K562 (cell line): ENCODE measurements around the gene ATG10. TPM values are rescaled to one million over a fixed set of nuclear protein-coding genes. Genes with fewer than 3 reads are reported as not detected.
A peak's percentile ranks its signal among the peaks of the same experiment; 100 is the strongest.

Experiments
- ATAC-seq: fragments of 200-7000 bp; cut with Tn5 transposase; 3 replicates; pipeline ENCODE4 v1.9.1; 2020; ENCODE audit warnings: moderate library complexity
- BruUV-seq: library from RNA; stranded (reverse); fragments of 400-500 nt; replicated peaks from 2 replicates; lab custom pipeline; 2021; lab: Mats Ljungman, UMichigan
- CTCF ChIA-PET: fragments of 300-600 bp; formaldehyde crosslinking; extraction: SDS; loops from one replicate; lab custom pipeline; 2021; ENCODE audit warnings: low intra/inter-chr PET ratio; lab: Yijun Ruan, JAX
- POLR2A ChIA-PET: fragments of 300-600, 350-650 bp; sonication (Branson Sonifier 250); formaldehyde crosslinking; extraction: SDS; loops from one replicate; lab custom pipeline; 2021; ENCODE audit warnings: antibody characterized with exemption, inconsistent platforms; lab: Yijun Ruan, JAX
- DNase-seq, 4 experiments: peaks; one replicate each; pipeline versions ENCODE4 v3.0.0 to v3.0.0-alpha.2; 2011 to 2018; ENCODE audit warnings: low spot score in 3 of 4, mixed read lengths in 3 of 4; ENCODE audit errors: extremely low read depth in 1 of 4
- FAIRE-seq: peaks from 2 replicates; lab custom pipeline; 2011; peaks lifted over from hg19 to GRCh38; lab: Jason Lieb, UNC
- H2AFZ ChIP-seq: 2 replicates; pipeline ENCODE4 v1.6.0; 2011; ENCODE audit warnings: low read depth, low read length, control low read depth, inconsistent platforms
- H3K27ac ChIP-seq: fragments of 200-600 bp; 3 replicates; pipeline ENCODE4 v1.8.0; 2011; ENCODE audit warnings: low read depth, mild to moderate bottlenecking, control low read depth, inconsistent platforms, low read length, moderate library complexity, mixed read lengths; ENCODE audit errors: extremely low read depth
- H3K27me3 ChIP-seq, 2 experiments: fragments of 300-600 bp in 1 of 2; 2 replicates in 1 of 2; 3 replicates in 1 of 2; pipeline versions ENCODE4 v1.6.0 to v1.8.0; 2011; ENCODE audit warnings: inconsistent platforms in 2 of 2, low read length in 2 of 2, mild to moderate bottlenecking in 1 of 2, mixed read lengths in 1 of 2, moderate library complexity in 1 of 2; ENCODE audit not compliant: control insufficient read depth in 2 of 2, insufficient read depth in 2 of 2
- H3K36me3 ChIP-seq: fragments of 300-600 bp; 3 replicates; pipeline ENCODE4 v1.8.0; 2011; ENCODE audit warnings: mild to moderate bottlenecking, low read length, inconsistent platforms; ENCODE audit not compliant: control insufficient read depth, insufficient read depth
- H3K4me1 ChIP-seq, 2 experiments: fragments of 200-600 bp in 1 of 2; replicated peaks in 1 of 2; 2 replicates in 1 of 2; 3 replicates in 1 of 2; pipeline versions ENCODE4 v1.5.1 to v1.8.0; 2011; ENCODE audit warnings: inconsistent platforms in 2 of 2, low read length in 2 of 2, mild to moderate bottlenecking in 1 of 2, mixed read lengths in 1 of 2, moderate library complexity in 1 of 2; ENCODE audit not compliant: control insufficient read depth in 2 of 2, insufficient read depth in 2 of 2
- H3K4me2 ChIP-seq: 2 replicates; pipeline ENCODE4 v1.6.1; 2011; ENCODE audit warnings: low read length, control low read depth, inconsistent platforms, mixed read lengths; ENCODE audit not compliant: insufficient read depth
- H3K4me3 ChIP-seq: fragments of 200-600 bp; sonication (generic), shearing (Covaris generic); 2 replicates; pipeline ENCODE4 v1.5.1; 2016; ENCODE audit warnings: control low read depth, inconsistent platforms
- H3K79me2 ChIP-seq: fragments of 200-600 bp; 3 replicates; pipeline ENCODE4 v1.8.0; 2011; ENCODE audit warnings: low read length, inconsistent platforms; ENCODE audit not compliant: control insufficient read depth, insufficient read depth
- H3K9ac ChIP-seq, 2 experiments: 2 replicates each; pipeline versions ENCODE4 v1.6.0 to v1.6.1; 2011; ENCODE audit warnings: low read depth in 2 of 2, low read length in 2 of 2, control low read depth in 1 of 2, inconsistent platforms in 1 of 2, mild to moderate bottlenecking in 1 of 2, mixed read lengths in 1 of 2; ENCODE audit not compliant: insufficient read depth in 1 of 2
- H3K9me1 ChIP-seq: one replicate; pipeline ENCODE4 v1.6.0; 2011; ENCODE audit warnings: inconsistent platforms, mild to moderate bottlenecking, low read length, moderate library complexity; ENCODE audit not compliant: control insufficient read depth, insufficient read depth
- H3K9me3 ChIP-seq: replicated peaks from 2 replicates; pipeline ENCODE4 v1.5.1; 2011; ENCODE audit warnings: low read depth, low read length, inconsistent platforms; ENCODE audit not compliant: control insufficient read depth, insufficient read depth
- H4K20me1 ChIP-seq: replicated peaks from 2 replicates; pipeline ENCODE4 v1.6.1; 2011; ENCODE audit warnings: low read length, inconsistent platforms, mixed read lengths; ENCODE audit not compliant: control insufficient read depth, insufficient read depth
- GATAD2B ChIP-seq: fragments of 450-650 bp; IDR thresholded peaks from 2 replicates; pipeline ENCODE4 v1.6.1; 2017; ENCODE audit warnings: mild to moderate bottlenecking, borderline replicate concordance
- GTF2B ChIP-seq: IDR thresholded peaks from 2 replicates; pipeline ENCODE4 v1.6.1; 2011; ENCODE audit not compliant: insufficient read length; ENCODE audit errors: extremely low read depth
- NFIC ChIP-seq: fragments of 450-650 bp; IDR thresholded peaks from 2 replicates; pipeline ENCODE4 v1.6.1; 2017; ENCODE audit warnings: mild to moderate bottlenecking, inconsistent platforms
- NR0B1 ChIP-seq: fragments of 450-650 bp; IDR thresholded peaks from one replicate; pipeline ENCODE4 v1.6.1; 2018; ENCODE audit warnings: mild to moderate bottlenecking, moderate library complexity; ENCODE audit not compliant: partially characterized antibody
- RFX1 ChIP-seq: fragments of 450-650 bp; IDR thresholded peaks from 2 replicates; pipeline ENCODE4 v1.6.1; 2016; ENCODE audit warnings: mild to moderate bottlenecking, moderate library complexity
- SREBF1 ChIP-seq: fragments of 150-350 bp; IDR thresholded peaks from 2 replicates; pipeline ENCODE4 v1.6.1; 2014; ENCODE audit warnings: antibody characterized with exemption, low read depth, low read length, borderline replicate concordance
- TCF15 ChIP-seq: fragments of 250-450 bp; sonication (Bioruptor Pico); IDR thresholded peaks from 2 replicates; pipeline ENCODE4 v1.8.0; 2022; ENCODE audit warnings: moderate library complexity, mild to moderate bottlenecking, inconsistent platforms
- WGBS: fragments of 100-300 bp; shearing (Covaris generic); methylation state at CpG from one replicate; pipeline ENCODE4 v1.1.6; 2016; ENCODE audit warnings: low coverage, mixed read lengths; ENCODE audit not compliant: insufficient coverage; ENCODE audit errors: missing lambda C conversion rate; 5-methylcytosine and 5-hydroxymethylcytosine counted together
- in situ Hi-C: fragments of 300-500 bp; cut with MboI; formaldehyde crosslinking; loops from 4 replicates; pipeline ENCODE4 v1.15.0; 2018; ENCODE audit warnings: inconsistent platforms, mixed read lengths
- intact Hi-C: fragments of 100-400 bp; cut with micrococcal nuclease; formaldehyde crosslinking; loops from 2 replicates; pipeline ENCODE4 v1.14.2; 2022
- polyA plus RNA-seq, 8 experiments: library from polyadenylated mRNA; depleted of rRNA in 4 of 8; stranded (reverse) in 5 of 8; unstranded in 3 of 8; fragments of >200 nt; fragmentation: Nextera tagmentation in 2 of 8; fragmentation: Illumina TruSeq in 1 of 8; extraction: Ambion mirVana in 2 of 8; extraction: Trizol in 1 of 8; gene quantifications; 2 replicates each; pipeline versions ENCODE4 v1.2.1 to v1.2.3, GENCODE V29; 2011 to 2014; ENCODE audit warnings: inconsistent platforms in 1 of 8, missing spikeins in 1 of 8
- total RNA-seq, 7 experiments: library from RNA; depleted of rRNA in 6 of 7; stranded (reverse); fragments of >200 nt in 6 of 7; fragmentation: Illumina TruSeq in 2 of 7; extraction: Trizol in 2 of 7; gene quantifications; 2 replicates each; pipeline versions ENCODE4 v1.2.1 to v1.2.3, GENCODE V29; 2011 to 2021; ENCODE audit warnings: low replicate concordance in 1 of 7

Gene ATG10
- total and polyA plus RNA-seq, 9 of the 15 experiments (the other 6 are each of a cell fraction or from before 2014, with no cell fraction given), result 7.0 to 18.8 (median 14.6) TPM

- TF ChIP-seq SREBF1 (no peak), NFIC (peak; percentile 57; the same call in 1 of the 2 replicates)
Measured at GRCh38 chr5:82285206-82285605, 313.4 kb downstream of the ATG10 start (continued).

GRCh38 chr5:82287625-82288024, 315.8 kb downstream of the ATG10 start:
- no peaks in the 10 kb centered on the region for H3K36me3 ChIP-seq
- ATAC-seq (no peak), FAIRE-seq (no peak), DNase-seq (no peak)
- H3K9ac ChIP-seq, result no peak overlapping the region
- in situ Hi-C loops (no loop called here), intact Hi-C loops (no loop called here)
- H3K9me3 ChIP-seq, result no peaks in the 10 kb centered on the region
- no peak overlapping the region for H3K4me2 ChIP-seq
- no TSS peak for BruUV-seq
- H3K79me2 ChIP-seq, result peaks cover 14% of the 10 kb centered on the region; the same call in 2 of the 3 replicates
- ChIA-PET POLR2A (interaction anchor here (1.2 kb wide), 2 partner anchors 9 to 24 kb away, joined by 4 to 6 read pairs; partner anchors contain the start of gene RPS23), CTCF (no interaction called here)
- WGBS, result 76% methylated on average over 3 of the region's 3 CpGs
- TF ChIP-seq GATAD2B, result no peak
- no peak for TF ChIP-seq GTF2B
- TF ChIP-seq NR0B1, result no peak
- TF ChIP-seq RFX1, result 0 out of 2 replicates have a peak, but pooled peaks have one; percentile 12
- TF ChIP-seq TCF15 (CRISPR knock-in tag), result no peak
- no peak overlapping the region for H3K27ac ChIP-seq
- H3K4me3 ChIP-seq, result no peak overlapping the region
- no peaks in the 10 kb centered on the region for H4K20me1 ChIP-seq
- H3K27me3 ChIP-seq, result no peaks in the 10 kb centered on the region
- peaks cover 10 to 36% of the 10 kb centered on the region in 2 experiments; a peak in 4 of 5 replicates for H3K4me1 ChIP-seq
- no peaks in the 10 kb centered on the region for H3K9me1 ChIP-seq
- H2AFZ ChIP-seq, result no peak overlapping the region
